GM12864 (cell line): ENCODE data around the gene GPSM3.
A peak's percentile ranks its signal among the peaks of the same experiment; 100 is the strongest.
"Not testable (repeated sequence)": the region's sequence is repeated elsewhere in the genome, so short reads cannot be mapped to it uniquely, and the experiment has no call there.

ENCODE experiments used
- DNase-seq: peaks from one replicate; pipeline ENCODE4 v3.0.0-alpha.2; 2011; ENCODE audit warnings: low read depth
- H3K4me3 ChIP-seq: 2 replicates; pipeline ENCODE4 v1.5.1; 2011; ENCODE audit warnings: mild to moderate bottlenecking, low read depth, low read length, control low read depth
- TF ChIP-seq, protein P1 (sequence below): IDR thresholded peaks from 2 replicates; pipeline ENCODE4 v1.5.1; 2011; ENCODE audit warnings: low read depth, mild to moderate bottlenecking, moderate library complexity, low read length, control low read depth, inconsistent platforms; ENCODE audit errors: missing control alignments

GPSM3 gene

DNA sequence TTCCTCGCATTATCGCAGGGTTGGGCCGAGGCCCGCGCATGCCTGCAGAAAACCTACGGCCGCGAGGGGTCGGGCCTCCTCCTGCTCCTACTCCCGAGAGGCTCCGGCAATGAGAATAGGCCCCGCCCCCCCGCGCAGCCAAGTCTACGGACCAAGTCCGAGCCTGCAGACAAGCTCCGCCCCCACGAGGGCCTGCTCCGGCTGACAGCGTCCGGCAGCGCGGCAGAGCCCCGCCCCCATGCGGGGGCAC lies 3.1 kb upstream of the GPSM3 start:
- H3K4me3 ChIP-seq = peak overlapping the region; percentile 83
- peak; percentile 98 for DNase-seq
- TF ChIP-seq, protein P1, sequence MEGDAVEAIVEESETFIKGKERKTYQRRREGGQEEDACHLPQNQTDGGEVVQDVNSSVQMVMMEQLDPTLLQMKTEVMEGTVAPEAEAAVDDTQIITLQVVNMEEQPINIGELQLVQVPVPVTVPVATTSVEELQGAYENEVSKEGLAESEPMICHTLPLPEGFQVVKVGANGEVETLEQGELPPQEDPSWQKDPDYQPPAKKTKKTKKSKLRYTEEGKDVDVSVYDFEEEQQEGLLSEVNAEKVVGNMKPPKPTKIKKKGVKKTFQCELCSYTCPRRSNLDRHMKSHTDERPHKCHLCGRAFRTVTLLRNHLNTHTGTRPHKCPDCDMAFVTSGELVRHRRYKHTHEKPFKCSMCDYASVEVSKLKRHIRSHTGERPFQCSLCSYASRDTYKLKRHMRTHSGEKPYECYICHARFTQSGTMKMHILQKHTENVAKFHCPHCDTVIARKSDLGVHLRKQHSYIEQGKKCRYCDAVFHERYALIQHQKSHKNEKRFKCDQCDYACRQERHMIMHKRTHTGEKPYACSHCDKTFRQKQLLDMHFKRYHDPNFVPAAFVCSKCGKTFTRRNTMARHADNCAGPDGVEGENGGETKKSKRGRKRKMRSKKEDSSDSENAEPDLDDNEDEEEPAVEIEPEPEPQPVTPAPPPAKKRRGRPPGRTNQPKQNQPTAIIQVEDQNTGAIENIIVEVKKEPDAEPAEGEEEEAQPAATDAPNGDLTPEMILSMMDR = peak; percentile 27

DNA sequence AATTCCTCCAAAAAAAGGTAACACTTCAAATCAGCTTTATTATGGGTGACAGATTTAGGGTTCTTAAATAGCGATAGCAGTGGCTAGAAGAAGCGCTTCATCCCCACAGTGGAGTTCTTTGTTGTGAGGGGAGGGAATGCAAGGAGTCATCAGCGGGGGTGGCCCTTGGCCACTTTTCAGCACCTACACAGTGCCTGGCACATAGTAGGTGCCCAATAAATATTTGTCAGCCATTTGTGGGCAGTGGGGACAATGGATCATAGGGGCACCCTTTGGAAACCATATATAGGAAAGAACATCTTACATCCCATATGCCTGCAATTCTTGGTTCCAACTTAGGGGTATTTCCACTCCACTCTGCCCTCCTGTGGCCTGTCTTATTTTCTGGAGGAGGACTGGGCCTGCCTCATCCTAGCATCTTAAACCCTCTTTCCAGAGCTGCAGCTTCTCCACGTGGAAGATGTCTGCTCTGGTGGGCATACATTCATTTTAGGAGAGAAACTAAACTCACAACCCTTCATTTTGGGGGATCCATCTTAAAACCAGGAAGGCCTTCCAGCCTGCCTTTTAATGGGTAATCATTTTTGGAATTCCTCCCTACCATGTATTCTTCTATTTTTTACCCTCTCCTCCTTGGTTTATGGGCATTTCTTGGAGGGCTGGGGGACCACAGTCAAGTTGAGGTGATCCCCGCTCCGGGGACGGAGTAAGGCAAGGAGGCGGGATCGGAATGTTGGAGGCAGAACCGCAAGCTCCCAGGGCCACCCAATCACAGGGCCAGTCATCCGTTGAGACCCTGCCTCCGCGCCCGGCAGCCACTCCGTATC lies 2.6 kb upstream of the GPSM3 start:
- TF ChIP-seq, protein P1 = peak; percentile 67
- peak overlapping the region; percentile 61 for H3K4me3 ChIP-seq
- no peak for DNase-seq

DNA sequence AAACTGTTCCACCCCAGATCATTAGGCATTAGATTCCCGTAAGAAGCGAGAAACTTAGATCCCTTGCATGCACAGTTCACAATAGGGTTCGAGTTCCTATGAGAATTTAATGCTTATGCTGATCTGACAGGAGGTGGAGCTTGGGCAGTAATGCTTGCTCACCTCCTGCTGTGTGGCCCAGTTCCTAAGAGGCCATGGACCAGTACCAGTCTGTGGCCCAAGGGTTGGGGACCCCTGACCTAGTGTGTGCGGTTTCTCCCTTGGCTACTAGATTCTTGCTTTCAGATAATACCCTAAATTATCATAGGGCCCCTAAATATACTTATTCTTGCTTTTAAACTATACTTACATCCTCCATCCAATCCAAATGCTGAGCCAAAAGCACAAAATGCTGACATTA lies 1.9 kb upstream of the GPSM3 start:
- DNase-seq = no peak
- no peak overlapping the region for H3K4me3 ChIP-seq
- TF ChIP-seq, protein P1 = no peak

DNA sequence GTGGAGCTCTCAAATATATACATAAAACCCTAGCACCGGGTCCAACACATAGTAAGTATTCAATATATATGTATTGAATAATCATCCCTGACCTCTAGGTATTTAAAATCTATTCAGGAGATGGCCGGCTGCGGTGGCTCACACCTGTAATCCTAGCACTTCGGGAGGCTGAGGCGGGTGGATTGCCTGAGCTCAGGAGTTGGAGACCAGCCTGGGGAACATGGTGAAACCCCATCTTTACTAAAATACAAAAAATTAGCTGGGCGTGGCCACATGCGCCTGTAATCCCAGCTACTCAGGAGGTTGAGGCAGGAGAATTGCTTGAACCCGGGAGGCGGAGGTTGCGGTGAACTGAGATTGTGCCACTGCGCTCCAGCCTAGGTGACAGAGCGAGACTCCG lies 653 bp upstream of the GPSM3 start:
- not testable (repeated sequence) for DNase-seq
- peak overlapping the region; percentile 97 for H3K4me3 ChIP-seq

DNA sequence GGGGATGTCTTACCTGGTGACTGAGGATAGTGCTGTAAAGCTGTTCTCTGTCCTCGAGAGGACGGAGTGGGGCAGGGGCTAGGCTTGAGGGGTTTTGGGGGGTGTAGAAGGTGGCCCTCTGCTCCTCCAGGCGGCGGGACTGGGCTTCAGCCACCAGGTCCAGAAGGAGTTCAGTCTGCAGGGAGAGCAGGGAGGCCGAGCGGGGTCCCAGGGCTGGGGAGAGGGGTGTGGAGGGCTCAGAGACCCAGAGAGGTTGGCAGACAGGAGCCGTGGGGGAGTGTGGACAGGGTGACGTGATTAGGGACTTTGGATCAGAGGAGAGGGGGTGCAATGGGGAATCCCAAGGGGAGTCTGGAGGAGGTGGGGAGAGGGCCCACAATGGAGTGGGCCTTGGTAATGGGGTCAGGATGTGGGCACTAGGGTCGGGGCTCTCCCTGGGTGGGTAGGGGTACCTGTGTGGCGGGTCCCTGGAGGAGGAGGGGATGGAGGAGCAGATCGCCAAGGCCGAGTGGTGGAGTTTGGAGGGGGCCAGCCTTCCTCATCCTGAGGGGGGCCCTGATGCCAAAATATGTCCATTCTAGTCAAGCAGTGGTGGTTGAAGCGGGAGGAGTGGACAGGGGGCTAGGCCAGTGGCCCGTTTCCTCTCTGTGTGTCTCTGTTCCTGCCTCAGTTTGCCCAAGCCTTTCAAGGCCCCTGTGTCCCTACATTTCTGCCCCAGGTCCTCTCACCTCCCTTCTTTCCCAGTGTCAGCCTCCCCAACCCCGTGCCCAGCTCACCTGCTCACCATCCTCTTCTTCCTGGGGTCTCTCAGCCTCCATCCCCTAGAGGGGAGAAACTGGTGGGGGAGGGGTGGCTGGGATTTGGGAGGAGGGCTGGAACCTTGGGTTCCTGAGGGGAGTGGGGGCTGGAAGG lies 491 bp downstream of the GPSM3 start:
- no peak for DNase-seq
- peak overlapping the region; percentile 97 for H3K4me3 ChIP-seq
- TF ChIP-seq, protein P1 = no peak

DNA sequence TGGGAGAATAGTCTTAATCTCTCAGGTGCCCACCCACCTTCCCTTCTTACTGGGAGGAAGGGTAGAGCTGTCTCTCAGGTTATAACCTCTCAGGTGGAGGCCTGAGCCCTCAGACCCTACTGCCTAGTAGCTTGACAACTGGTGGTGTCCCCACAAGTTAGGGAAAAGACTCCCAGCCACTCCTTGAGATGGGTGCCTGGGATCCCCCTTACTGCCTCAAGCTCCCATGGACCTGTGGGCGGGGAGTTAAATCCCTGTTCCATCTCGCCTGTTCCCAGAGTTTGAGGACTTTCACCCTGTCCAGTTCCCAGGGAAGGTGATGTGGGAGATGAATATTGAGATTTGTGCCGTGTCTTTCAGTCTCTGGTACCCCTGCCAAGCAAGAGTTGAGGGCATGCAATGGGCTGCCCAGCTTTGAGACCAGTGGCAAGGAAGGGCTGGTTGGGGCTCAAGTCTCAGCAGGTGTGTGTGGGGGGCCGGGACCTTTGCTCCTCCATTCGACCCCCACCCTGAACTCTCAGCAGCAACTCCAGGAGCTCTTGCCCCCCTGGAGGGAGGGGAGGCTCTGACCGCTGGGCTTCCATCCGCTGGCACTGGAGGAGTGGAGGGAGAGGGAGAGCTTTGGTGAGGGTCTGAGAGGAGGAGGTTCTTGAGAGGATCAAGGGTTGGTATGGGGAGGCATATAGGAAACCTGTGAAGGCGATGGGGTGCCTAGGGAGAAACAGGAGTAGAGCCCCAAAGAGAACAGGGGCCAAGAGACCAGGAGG lies 1.3 kb downstream of the GPSM3 start:
- no peak for DNase-seq
- H3K4me3 ChIP-seq = peak overlapping the region; percentile 97
- TF ChIP-seq, protein P1 = no peak

DNA sequence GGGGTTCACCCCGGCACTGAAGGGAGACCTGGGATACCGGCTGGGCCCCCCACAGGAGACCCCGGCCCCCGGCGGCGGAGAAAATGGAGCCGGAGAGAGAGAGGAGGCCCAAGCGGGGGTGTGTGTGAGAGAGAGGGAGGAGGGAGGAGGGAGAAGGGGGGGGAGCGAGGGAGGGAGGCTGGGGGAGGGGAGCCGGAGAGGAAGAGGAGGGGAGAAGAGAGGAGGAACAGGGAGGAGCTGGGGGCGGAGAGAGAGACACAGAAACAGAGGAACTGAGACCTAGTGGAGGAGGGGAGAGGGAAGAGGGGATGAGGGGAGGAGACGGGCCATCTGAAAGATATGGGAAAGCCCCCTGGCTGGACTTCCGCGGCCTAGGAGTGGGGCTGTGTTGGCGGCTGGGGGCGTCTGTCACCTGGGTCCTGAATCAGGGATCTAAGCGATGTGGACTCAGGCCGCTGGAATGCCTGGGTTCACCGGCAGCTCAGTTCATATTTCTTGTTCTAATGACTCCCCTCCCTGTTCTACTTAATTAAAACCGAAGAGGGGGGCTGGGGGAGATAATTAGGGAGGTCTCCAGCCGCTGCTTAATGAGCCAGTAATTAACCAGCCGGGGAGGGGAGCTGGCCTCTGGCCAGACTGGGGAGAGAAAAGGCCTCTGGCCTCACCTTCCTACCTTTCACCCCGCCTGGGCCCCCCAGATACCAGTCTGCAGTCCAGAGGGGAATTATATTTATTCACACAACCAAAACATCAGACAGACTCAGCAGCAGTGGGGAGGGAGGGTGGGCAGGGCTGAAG lies 2.2 kb downstream of the GPSM3 start, which contains the start of gene PBX2:
Gene PBX2, minus strand, starts transcription at position 149 of the 798 bp plus-strand sequence. CDS start 287 bp downstream, outside the sequence.
- TF ChIP-seq, protein P1 = no peak
- H3K4me3 ChIP-seq = peak within 1 kb of the TSS; percentile 97
- DNase-seq = peak; percentile 87
